Measurements from ENCODE around the gene TSPAN32.
"Not testable (repeated sequence)": the region's sequence is repeated elsewhere in the genome, so short reads cannot be mapped to it uniquely, and the experiment has no call there.

TSPAN32 gene

GRCh38 chr11:2328656-2329354 is 27.0 kb downstream of the TSPAN32 start:
- Histone ChIP-seq H3K36me3 (replicated peaks; ENCODE audit: low read depth, low read length) (no peaks in the 10 kb centered on the region), H4K20me1 (ENCODE audit: insufficient read depth, low read length) (no peaks in the 10 kb centered on the region), H3K79me2 (ENCODE audit: low read length) (no peaks in the 10 kb centered on the region), H3K27me3 (ENCODE audit: low read depth, low read length) (no peaks in the 10 kb centered on the region), H3K27ac (ENCODE audit: low read length) (no peak overlapping the region), H3K9ac (ENCODE audit: low read length) (no peak overlapping the region), H3K4me3 (ENCODE audit: low read length) (no peak overlapping the region), H3K4me1 (ENCODE audit: low read length) (no peaks in the 10 kb centered on the region), H3K4me2 (ENCODE audit: low read length) (no peak overlapping the region), H3K9me3 (ENCODE audit: insufficient read depth, low read length) (no peaks in the 10 kb centered on the region), H2AFZ (ENCODE audit: low read depth, low read length) (no peak overlapping the region)
- TF ChIP-seq CTCF (IDR thresholded peaks at IDR 0.05; ENCODE audit: low read depth, low read length) (no peak), EZH2phosphoT487 (IDR thresholded peaks at IDR 0.05; ENCODE audit: low read depth) (no peak)

- H3K4me2 ChIP-seq (ENCODE audit: low read length): no peak overlapping the region
- TF ChIP-seq CTCF (IDR thresholded peaks at IDR 0.05; ENCODE audit: low read depth, low read length) (no peak), EZH2phosphoT487 (IDR thresholded peaks at IDR 0.05; ENCODE audit: low read depth) (no peak)
These were observed 27.7 kb downstream of the TSPAN32 start for GRCh38 chr11:2329551-2329950.

GRCh38 chr11:2330696-2331095 is 28.9 kb downstream of the TSPAN32 start:
- no peak overlapping the region for H3K4me2 ChIP-seq (ENCODE audit: low read length)
- H3K4me1 ChIP-seq (ENCODE audit: low read length): no peaks in the 10 kb centered on the region
- no peak overlapping the region for H2AFZ ChIP-seq (ENCODE audit: low read depth, low read length)
- H3K79me2 ChIP-seq (ENCODE audit: low read length): no peaks in the 10 kb centered on the region
- no peaks in the 10 kb centered on the region for H4K20me1 ChIP-seq (ENCODE audit: insufficient read depth, low read length)
- no peak overlapping the region for H3K4me3 ChIP-seq (ENCODE audit: low read length)
- H3K36me3 ChIP-seq (replicated peaks; ENCODE audit: low read depth, low read length): no peaks in the 10 kb centered on the region
- H3K9me3 ChIP-seq (ENCODE audit: insufficient read depth, low read length): no peaks in the 10 kb centered on the region
- no peak overlapping the region for H3K27ac ChIP-seq (ENCODE audit: low read length)
- no peak overlapping the region for H3K9ac ChIP-seq (ENCODE audit: low read length)
- no peak for TF ChIP-seq CTCF (IDR thresholded peaks at IDR 0.05; ENCODE audit: low read depth, low read length)
- H3K27me3 ChIP-seq (ENCODE audit: low read depth, low read length): no peaks in the 10 kb centered on the region

More at GRCh38 chr11:2329551-2329950, 27.7 kb downstream of the TSPAN32 start:
- no peak overlapping the region for H2AFZ ChIP-seq (ENCODE audit: low read depth, low read length)
- no peaks in the 10 kb centered on the region for H3K79me2 ChIP-seq (ENCODE audit: low read length)
- no peaks in the 10 kb centered on the region for H3K27me3 ChIP-seq (ENCODE audit: low read depth, low read length)
- no peak overlapping the region for H3K9ac ChIP-seq (ENCODE audit: low read length)
- H3K27ac ChIP-seq (ENCODE audit: low read length): no peak overlapping the region
- H3K36me3 ChIP-seq (replicated peaks; ENCODE audit: low read depth, low read length): no peaks in the 10 kb centered on the region
- H4K20me1 ChIP-seq (ENCODE audit: insufficient read depth, low read length): no peaks in the 10 kb centered on the region
- no peaks in the 10 kb centered on the region for H3K4me1 ChIP-seq (ENCODE audit: low read length)
- no peaks in the 10 kb centered on the region for H3K9me3 ChIP-seq (ENCODE audit: insufficient read depth, low read length)
- H3K4me3 ChIP-seq (ENCODE audit: low read length): no peak overlapping the region

GRCh38 chr11:2331404-2331803 is 29.6 kb downstream of the TSPAN32 start:
- H3K9me3 ChIP-seq (ENCODE audit: insufficient read depth, low read length): no peaks in the 10 kb centered on the region
- TF ChIP-seq CTCF (IDR thresholded peaks at IDR 0.05; ENCODE audit: low read depth, low read length): no peak
- no peak for TF ChIP-seq EZH2phosphoT487 (IDR thresholded peaks at IDR 0.05; ENCODE audit: low read depth)
- no peak overlapping the region for H3K27ac ChIP-seq (ENCODE audit: low read length)
- H3K79me2 ChIP-seq (ENCODE audit: low read length): no peaks in the 10 kb centered on the region
- no peak overlapping the region for H2AFZ ChIP-seq (ENCODE audit: low read depth, low read length)
- H3K9ac ChIP-seq (ENCODE audit: low read length): no peak overlapping the region
- no peaks in the 10 kb centered on the region for H3K36me3 ChIP-seq (replicated peaks; ENCODE audit: low read depth, low read length)
- no peaks in the 10 kb centered on the region for H4K20me1 ChIP-seq (ENCODE audit: insufficient read depth, low read length)
- no peaks in the 10 kb centered on the region for H3K4me1 ChIP-seq (ENCODE audit: low read length)
- H3K4me2 ChIP-seq (ENCODE audit: low read length): no peak overlapping the region
- no peak overlapping the region for H3K4me3 ChIP-seq (ENCODE audit: low read length)
- H3K27me3 ChIP-seq (ENCODE audit: low read depth, low read length): no peaks in the 10 kb centered on the region

- H4K20me1 ChIP-seq (ENCODE audit: insufficient read depth, low read length); H3K9ac ChIP-seq (ENCODE audit: low read length); H2AFZ ChIP-seq (ENCODE audit: low read depth, low read length); H3K4me2 ChIP-seq (ENCODE audit: low read length); H3K27me3 ChIP-seq (ENCODE audit: low read depth, low read length); H3K4me3 ChIP-seq (ENCODE audit: low read length); H3K27ac ChIP-seq (ENCODE audit: low read length); H3K79me2 ChIP-seq (ENCODE audit: low read length); H3K4me1 ChIP-seq (ENCODE audit: low read length); H3K9me3 ChIP-seq (ENCODE audit: insufficient read depth, low read length); H3K36me3 ChIP-seq (replicated peaks; ENCODE audit: low read depth, low read length): not testable (repeated sequence)
These were observed 30.8 kb downstream of the TSPAN32 start for GRCh38 chr11:2332569-2332968.

- not testable (repeated sequence) for H2AFZ ChIP-seq (ENCODE audit: low read depth, low read length); H3K9me3 ChIP-seq (ENCODE audit: insufficient read depth, low read length); H3K9ac ChIP-seq (ENCODE audit: low read length); H3K79me2 ChIP-seq (ENCODE audit: low read length); H3K4me1 ChIP-seq (ENCODE audit: low read length); H3K27me3 ChIP-seq (ENCODE audit: low read depth, low read length); H3K4me2 ChIP-seq (ENCODE audit: low read length); H3K27ac ChIP-seq (ENCODE audit: low read length); H4K20me1 ChIP-seq (ENCODE audit: insufficient read depth, low read length); H3K4me3 ChIP-seq (ENCODE audit: low read length); H3K36me3 ChIP-seq (replicated peaks; ENCODE audit: low read depth, low read length)
These were observed 31.8 kb downstream of the TSPAN32 start for GRCh38 chr11:2333486-2334205.

All from OCI-LY3 (cell line).